Body of pancreas (tissue), 4 donors: ENCODE measurements around the gene ADAMTS2. TPM values are rescaled to one million over a fixed set of nuclear protein-coding genes. Genes with fewer than 3 reads are reported as not detected.

Source experiments
- ATAC-seq: fragments of 150-250 bp; one replicate; pipeline ENCODE4 v1.9.1; 2016
- DNase-seq, 4 donors: peaks; one replicate each; pipeline ENCODE4 v3.0.0-alpha.2; 2019
- H3K27ac ChIP-seq, 4 donors: fragments of 200-600 bp; sonication (generic); 1 replicate in 3 of 4; 2 replicates in 1 of 4; pipeline versions ENCODE4 v1.5.1 to v1.6.1; 2016 to 2019; ENCODE audit warnings: mild to moderate bottlenecking in 1 of 4, mixed read lengths in 1 of 4, moderate library complexity in 1 of 4
- H3K27me3 ChIP-seq, 2 donors: fragments of 200-600 bp; sonication (generic); one replicate each; pipeline ENCODE4 v1.6.0; 2016; ENCODE audit warnings: mild to moderate bottlenecking in 1 of 2
- H3K36me3 ChIP-seq, 2 donors: fragments of 200-600 bp; sonication (generic); replicated peaks in 1 of 2; 2 replicates each; pipeline ENCODE4 v1.5.1; 2016; ENCODE audit warnings: low read depth in 2 of 2; ENCODE audit not compliant: insufficient read depth in 1 of 2
- H3K4me1 ChIP-seq: fragments of 200-600 bp; sonication (generic); one replicate; pipeline ENCODE4 v1.6.0; 2016
- H3K4me3 ChIP-seq, 2 donors: fragments of 200-600 bp; sonication (generic); 1 replicate in 1 of 2; 2 replicates in 1 of 2; pipeline ENCODE4 v1.5.1; 2016 to 2019
- H3K9me3 ChIP-seq, 3 donors: fragments of 200-600 bp; sonication (generic); 1 replicate in 2 of 3; 2 replicates in 1 of 3; pipeline ENCODE4 v1.5.1; 2016
- POLR2A ChIP-seq, 3 donors: fragments of 450-650 bp; IDR thresholded peaks; one replicate each; pipeline ENCODE4 v1.6.1; 2016; ENCODE audit warnings: antibody characterized with exemption in 3 of 3, mild to moderate bottlenecking in 2 of 3
- WGBS, 2 donors: methylation state at CpG; one replicate each; pipeline ENCODE4 v1.1.5; 2017; 5-methylcytosine and 5-hydroxymethylcytosine counted together
- intact Hi-C: fragments of 100-400 bp; cut with DNase I; formaldehyde crosslinking; loops from one replicate; pipeline ENCODE4 v1.15.1; 2023
- total RNA-seq, 2 donors: library from RNA; depleted of rRNA; stranded (reverse); fragments of >200 nt; gene quantifications; one replicate each; pipeline ENCODE4 v1.1.0, GENCODE V29; 2016
- TF ChIP-seq, protein P1 (sequence below), 7 experiments: fragments of 450-650 bp in 4 of 7; fragments of 200-600 bp in 3 of 7; sonication (generic) in 3 of 7; IDR thresholded peaks; one replicate each; pipeline ENCODE4 v1.5.1; 2016 to 2019; ENCODE audit warnings: antibody characterized with exemption in 7 of 7

Gene ADAMTS2
- total RNA-seq, 2 donors from 2014 or later, result 9.1 to 19.1 TPM

DNA sequence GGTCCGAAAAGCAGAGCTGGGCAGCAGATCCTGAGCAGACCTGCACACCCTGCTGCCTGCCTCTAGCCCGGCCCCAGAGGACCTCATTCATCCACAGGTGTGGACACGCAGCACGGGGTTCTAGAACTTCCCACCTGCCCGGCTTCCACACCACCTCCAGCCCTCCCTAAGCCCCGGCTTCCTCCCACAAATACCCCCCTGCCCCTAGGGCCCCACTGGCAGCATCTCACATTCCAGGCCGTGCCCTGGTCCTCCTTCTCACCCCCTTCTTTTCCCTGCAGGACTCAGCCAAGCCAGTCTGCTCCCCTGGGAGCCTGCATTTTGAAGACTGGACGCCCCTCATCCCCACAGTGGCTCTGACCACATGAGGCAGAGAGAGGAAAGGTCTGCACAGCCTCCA lies 138.9 kb downstream of the ADAMTS2 start:
- no peaks in the 10 kb centered on the region for H3K4me1 ChIP-seq
- no peak overlapping the region for H3K4me3 ChIP-seq
- no peaks in the 10 kb centered on the region for H3K27me3 ChIP-seq
- H3K27ac ChIP-seq, result no peak overlapping the region
- no peak for ATAC-seq
- H3K9me3 ChIP-seq, result no peaks in the 10 kb centered on the region
- no peaks in the 10 kb centered on the region for H3K36me3 ChIP-seq
- intact Hi-C loops, result no loop called here
- DNase-seq, result no peak
- TF ChIP-seq POLR2A (IDR thresholded peaks at IDR 0.05), result no peak
- TF ChIP-seq, protein P1, sequence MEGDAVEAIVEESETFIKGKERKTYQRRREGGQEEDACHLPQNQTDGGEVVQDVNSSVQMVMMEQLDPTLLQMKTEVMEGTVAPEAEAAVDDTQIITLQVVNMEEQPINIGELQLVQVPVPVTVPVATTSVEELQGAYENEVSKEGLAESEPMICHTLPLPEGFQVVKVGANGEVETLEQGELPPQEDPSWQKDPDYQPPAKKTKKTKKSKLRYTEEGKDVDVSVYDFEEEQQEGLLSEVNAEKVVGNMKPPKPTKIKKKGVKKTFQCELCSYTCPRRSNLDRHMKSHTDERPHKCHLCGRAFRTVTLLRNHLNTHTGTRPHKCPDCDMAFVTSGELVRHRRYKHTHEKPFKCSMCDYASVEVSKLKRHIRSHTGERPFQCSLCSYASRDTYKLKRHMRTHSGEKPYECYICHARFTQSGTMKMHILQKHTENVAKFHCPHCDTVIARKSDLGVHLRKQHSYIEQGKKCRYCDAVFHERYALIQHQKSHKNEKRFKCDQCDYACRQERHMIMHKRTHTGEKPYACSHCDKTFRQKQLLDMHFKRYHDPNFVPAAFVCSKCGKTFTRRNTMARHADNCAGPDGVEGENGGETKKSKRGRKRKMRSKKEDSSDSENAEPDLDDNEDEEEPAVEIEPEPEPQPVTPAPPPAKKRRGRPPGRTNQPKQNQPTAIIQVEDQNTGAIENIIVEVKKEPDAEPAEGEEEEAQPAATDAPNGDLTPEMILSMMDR (IDR thresholded peaks at IDR 0.05), result no peak
- WGBS, 2 donors, result 43% methylated on average over 7 to 8 of the region's 8 CpGs

DNA sequence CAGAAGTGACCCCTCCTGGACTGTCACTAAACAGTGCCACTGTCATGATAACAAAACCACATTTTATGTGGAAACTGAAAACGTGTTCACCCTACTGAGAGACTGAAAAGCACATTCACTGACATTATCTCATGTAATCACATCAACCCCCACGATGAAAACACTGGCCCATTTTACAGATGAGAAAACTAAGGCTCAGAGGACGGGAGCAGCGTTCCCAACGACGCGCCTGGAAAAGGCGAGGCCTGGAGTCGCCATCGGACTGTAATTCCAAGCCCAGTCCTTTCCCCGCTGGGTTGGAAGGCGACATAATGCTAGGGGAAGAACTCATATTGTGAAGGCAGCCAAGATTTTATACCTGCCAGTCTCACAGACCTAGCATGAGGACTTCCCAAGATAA lies 140.0 kb downstream of the ADAMTS2 start:
- H3K27me3 ChIP-seq, result no peaks in the 10 kb centered on the region
- no peak overlapping the region for H3K27ac ChIP-seq
- H3K36me3 ChIP-seq, result no peaks in the 10 kb centered on the region
- H3K4me3 ChIP-seq, result no peak overlapping the region
- H3K9me3 ChIP-seq, result no peaks in the 10 kb centered on the region
- DNase-seq (no peak), ATAC-seq (no peak)
- TF ChIP-seq POLR2A (IDR thresholded peaks at IDR 0.05), result no peak
- TF ChIP-seq, protein P1 (IDR thresholded peaks at IDR 0.05), result no peak
- no peaks in the 10 kb centered on the region for H3K4me1 ChIP-seq
- intact Hi-C loops, result no loop called here
- WGBS, 2 donors, result 75 to 77% methylated on average over 12 of the region's 12 CpGs

GRCh38 chr5:179204572-179204971 lies 140.7 kb downstream of the ADAMTS2 start:
- TF ChIP-seq, protein P1 (IDR thresholded peaks at IDR 0.05), result no peak
- TF ChIP-seq POLR2A (IDR thresholded peaks at IDR 0.05), result no peak
- intact Hi-C loops, result no loop called here
- no peak overlapping the region for H3K4me3 ChIP-seq
- no peak for DNase-seq
- no peak overlapping the region for H3K27ac ChIP-seq
- no peak for ATAC-seq
- WGBS, 2 donors, result 57 to 59% methylated on average over 16 to 21 of the region's 21 CpGs
- no peaks in the 10 kb centered on the region for H3K36me3 ChIP-seq
- H3K4me1 ChIP-seq, result no peaks in the 10 kb centered on the region
- H3K27me3 ChIP-seq, result no peaks in the 10 kb centered on the region
- no peaks in the 10 kb centered on the region for H3K9me3 ChIP-seq

DNA sequence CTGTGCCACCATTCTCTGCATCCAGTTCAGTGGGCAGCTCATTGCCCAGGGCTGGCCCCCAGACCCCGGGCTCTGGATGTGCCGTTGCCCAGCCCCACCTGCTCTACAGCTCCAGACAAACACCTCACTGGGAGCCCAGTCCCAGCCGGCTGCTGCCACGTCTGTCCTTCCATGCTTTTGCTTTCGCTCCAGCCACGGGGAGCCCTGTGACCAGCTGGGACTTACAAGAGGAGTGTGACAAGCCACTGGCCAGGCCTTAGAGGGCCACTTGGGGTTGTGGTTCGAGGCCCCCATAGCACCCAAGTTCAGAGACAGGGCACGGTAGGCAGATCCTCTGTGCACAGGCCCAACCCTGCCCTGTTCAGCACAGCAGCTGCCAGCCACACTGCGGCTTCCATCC lies 142.0 kb downstream of the ADAMTS2 start:
- Histone ChIP-seq H3K4me3 (no peak overlapping the region), H3K4me1 (no peaks in the 10 kb centered on the region), H3K36me3 (no peaks in the 10 kb centered on the region), H3K27me3 (no peaks in the 10 kb centered on the region), H3K27ac (no peak overlapping the region), H3K9me3 (no peaks in the 10 kb centered on the region)
- DNase-seq (no peak), ATAC-seq (no peak)
- TF ChIP-seq, protein P1 (IDR thresholded peaks at IDR 0.05), result no peak
- no peak for TF ChIP-seq POLR2A (IDR thresholded peaks at IDR 0.05)
- intact Hi-C loops, result no loop called here
- WGBS, 2 donors, result 64 to 76% methylated on average over 7 to 9 of the region's 9 CpGs

GRCh38 chr5:179201986-179202385 lies 143.3 kb downstream of the ADAMTS2 start:
- no peak overlapping the region for H3K27ac ChIP-seq
- WGBS, 2 donors, result 71 to 76% methylated on average over 15 to 16 of the region's 16 CpGs
- H3K4me3 ChIP-seq, result no peak overlapping the region
- no peak for TF ChIP-seq POLR2A (IDR thresholded peaks at IDR 0.05)
- TF ChIP-seq, protein P1 (IDR thresholded peaks at IDR 0.05), result no peak
- H3K9me3 ChIP-seq, result no peaks in the 10 kb centered on the region
- no peak for DNase-seq
- no peaks in the 10 kb centered on the region for H3K36me3 ChIP-seq
- no peaks in the 10 kb centered on the region for H3K4me1 ChIP-seq
- intact Hi-C loops, result no loop called here
- ATAC-seq, result no peak
- H3K27me3 ChIP-seq, result no peaks in the 10 kb centered on the region
